Mucosa of descending colon (tissue), 3 donors: Measurements from ENCODE around the gene PDE6A. TPM values are rescaled to one million over a fixed set of nuclear protein-coding genes. Genes with fewer than 3 reads are reported as not detected.

Experiments used
- ATAC-seq: fragments of 200-7000 bp; cut with Tn5 transposase; one replicate; pipeline ENCODE4 v1.9.1; 2020; ENCODE audit warnings: mild to moderate bottlenecking, moderate library complexity
- DNase-seq, 3 donors: peaks; one replicate each; pipeline ENCODE4 v3.0.0-alpha.2; 2020
- H3K36me3 ChIP-seq: fragments of 200-600 bp; one replicate; pipeline ENCODE4 v1.8.0; 2021; ENCODE audit warnings: low read depth, mild to moderate bottlenecking
- H3K4me1 ChIP-seq: fragments of 200-600 bp; one replicate; pipeline ENCODE4 v1.8.0; 2021; ENCODE audit warnings: low read depth, mild to moderate bottlenecking
- H3K4me3 ChIP-seq: fragments of 200-600 bp; one replicate; pipeline ENCODE4 v1.8.0; 2021; ENCODE audit warnings: mild to moderate bottlenecking
- H3K9me3 ChIP-seq: fragments of 200-600 bp; one replicate; pipeline ENCODE4 v1.8.0; 2021; ENCODE audit warnings: mild to moderate bottlenecking
- intact Hi-C, 2 donors: fragments of 100-400 bp; cut with DNase I in 1 of 2; cut with micrococcal nuclease in 1 of 2; formaldehyde crosslinking; loops; one replicate each; pipeline versions ENCODE4 v1.11.0 to v1.11.1; 2022; cut with DNase I, micrococcal nuclease
- total RNA-seq, 3 donors: library from RNA; stranded (reverse); fragmentation: NEBNext Ultra II Directional in 2 of 3; extraction: Animal tissue kit (Norgen Biotek cat#: 25700) in 2 of 3; gene quantifications; one replicate each; pipeline versions ENCODE4 v1.2.1 to v1.2.4, GENCODE V29; 2021 to 2023
- TF ChIP-seq, protein P1 (sequence below): fragments of 200-600 bp; IDR thresholded peaks from one replicate; pipeline ENCODE4 v1.8.0; 2022; ENCODE audit warnings: antibody characterized with exemption, mild to moderate bottlenecking
- donor health status: DM: no; HTN: no; CAD: no; lungs with moderate emphysema.
- donor health status: DM: no; HTN: no; CAD: no.
- donor health status: DM: no; HTN: yes; CAD: no.

PDE6A gene
- total RNA-seq, 3 donors from 2014 or later = 1.6 to 7.3 (median 3.4) TPM

- peak; percentile 24 for ATAC-seq
- intact Hi-C loops = no loop called here
- H3K4me3 ChIP-seq = no peak overlapping the region
- no peaks in the 10 kb centered on the region for H3K9me3 ChIP-seq
- TF ChIP-seq, protein P1, sequence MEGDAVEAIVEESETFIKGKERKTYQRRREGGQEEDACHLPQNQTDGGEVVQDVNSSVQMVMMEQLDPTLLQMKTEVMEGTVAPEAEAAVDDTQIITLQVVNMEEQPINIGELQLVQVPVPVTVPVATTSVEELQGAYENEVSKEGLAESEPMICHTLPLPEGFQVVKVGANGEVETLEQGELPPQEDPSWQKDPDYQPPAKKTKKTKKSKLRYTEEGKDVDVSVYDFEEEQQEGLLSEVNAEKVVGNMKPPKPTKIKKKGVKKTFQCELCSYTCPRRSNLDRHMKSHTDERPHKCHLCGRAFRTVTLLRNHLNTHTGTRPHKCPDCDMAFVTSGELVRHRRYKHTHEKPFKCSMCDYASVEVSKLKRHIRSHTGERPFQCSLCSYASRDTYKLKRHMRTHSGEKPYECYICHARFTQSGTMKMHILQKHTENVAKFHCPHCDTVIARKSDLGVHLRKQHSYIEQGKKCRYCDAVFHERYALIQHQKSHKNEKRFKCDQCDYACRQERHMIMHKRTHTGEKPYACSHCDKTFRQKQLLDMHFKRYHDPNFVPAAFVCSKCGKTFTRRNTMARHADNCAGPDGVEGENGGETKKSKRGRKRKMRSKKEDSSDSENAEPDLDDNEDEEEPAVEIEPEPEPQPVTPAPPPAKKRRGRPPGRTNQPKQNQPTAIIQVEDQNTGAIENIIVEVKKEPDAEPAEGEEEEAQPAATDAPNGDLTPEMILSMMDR = no peak
- no peaks in the 10 kb centered on the region for H3K36me3 ChIP-seq
- H3K4me1 ChIP-seq = peaks cover 8% of the 10 kb centered on the region
- DNase-seq = no peak
These were observed 48.9 kb downstream of the PDE6A start for GRCh38 chr5:149895416-149896345.

DNA sequence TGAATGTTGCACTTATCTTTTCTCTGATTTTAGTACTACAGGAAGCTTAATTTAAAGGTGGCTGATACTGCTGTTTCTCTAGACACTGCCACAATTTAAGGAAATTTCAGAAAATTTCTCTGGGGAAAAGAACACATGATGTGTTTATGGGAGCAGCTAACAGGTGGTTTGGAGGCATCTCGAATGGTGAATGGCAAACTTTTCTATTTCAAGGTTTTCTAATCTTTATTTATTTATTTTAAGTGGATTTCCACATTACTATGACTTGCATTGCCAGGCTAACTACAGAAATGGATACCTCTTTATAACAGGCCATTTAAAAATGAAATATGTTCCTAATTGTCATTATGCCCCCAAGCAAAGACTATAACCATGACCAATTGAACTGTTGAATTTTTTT, 50.4 kb downstream of the PDE6A start:
- intact Hi-C loops = no loop called here
- TF ChIP-seq, protein P1 = no peak
- H3K4me3 ChIP-seq = no peak overlapping the region
- ATAC-seq (no peak), DNase-seq (no peak)
- H3K4me1 ChIP-seq = peaks cover 8% of the 10 kb centered on the region
- no peaks in the 10 kb centered on the region for H3K36me3 ChIP-seq
- no peaks in the 10 kb centered on the region for H3K9me3 ChIP-seq

DNA sequence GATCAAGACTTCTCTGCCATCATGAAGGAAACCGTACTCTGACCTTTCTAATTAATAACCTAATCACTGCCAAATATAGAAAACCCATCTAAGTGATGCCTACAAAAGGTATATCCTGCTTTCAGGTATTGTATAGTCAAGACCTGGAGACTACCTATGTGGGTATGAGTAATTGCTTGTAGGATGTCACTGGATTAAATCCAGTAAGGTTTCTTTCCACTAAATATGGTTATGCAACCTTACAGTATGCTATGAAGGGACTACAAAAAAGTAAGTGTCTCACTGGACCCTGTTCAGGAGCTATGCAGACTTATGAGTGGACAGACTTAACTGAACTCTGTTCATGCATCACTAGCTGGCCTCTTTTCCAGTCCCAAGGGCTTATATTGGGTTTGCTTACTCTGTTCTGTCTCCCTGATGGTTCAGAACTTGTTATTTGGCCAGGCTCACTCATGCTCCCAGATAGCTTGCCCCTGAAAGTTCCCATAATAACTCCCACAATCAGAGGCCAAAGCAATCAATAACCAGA, 51.1 kb downstream of the PDE6A start:
- Histone ChIP-seq H3K36me3 (no peaks in the 10 kb centered on the region), H3K9me3 (no peaks in the 10 kb centered on the region), H3K4me1 (peaks cover 8% of the 10 kb centered on the region), H3K4me3 (no peak overlapping the region)
- DNase-seq = no peak
- ATAC-seq = no peak
- TF ChIP-seq, protein P1 = no peak
- intact Hi-C loops = no loop called here

GRCh38 chr5:149892594-149892993, 52.0 kb downstream of the PDE6A start:
- TF ChIP-seq, protein P1 = no peak
- Histone ChIP-seq H3K9me3 (no peaks in the 10 kb centered on the region), H3K36me3 (no peaks in the 10 kb centered on the region), H3K4me1 (peaks cover 8% of the 10 kb centered on the region), H3K4me3 (no peak overlapping the region)
- DNase-seq = no peak
- intact Hi-C loops = no loop called here
- peak; percentile 76 for ATAC-seq

GRCh38 chr5:149888280-149888679, 56.3 kb downstream of the PDE6A start:
- H3K4me3 ChIP-seq = no peak overlapping the region
- peaks cover 19% of the 10 kb centered on the region for H3K4me1 ChIP-seq
- TF ChIP-seq, protein P1 = no peak
- no peak for ATAC-seq
- DNase-seq = no peak
- H3K9me3 ChIP-seq = no peaks in the 10 kb centered on the region
- intact Hi-C loops = no loop called here
- H3K36me3 ChIP-seq = no peaks in the 10 kb centered on the region
